Esophagus squamous epithelium (tissue), 5 donors: ENCODE results near the gene DNAL1. TPM values are rescaled to one million over a fixed set of nuclear protein-coding genes. Genes with fewer than 3 reads are reported as not detected.
"Not testable (repeated sequence)": the region's sequence is repeated elsewhere in the genome, so short reads cannot be mapped to it uniquely, and the experiment has no call there.

Experiments used
- DNase-seq: peaks from one replicate; lab custom pipeline; 2025; lab: John Stamatoyannopoulos, UW
- H3K27ac ChIP-seq, 4 donors: fragments of 200-600 bp; sonication (generic); one replicate each; pipeline ENCODE4 v1.5.1; 2016 to 2019; ENCODE audit warnings: mild to moderate bottlenecking in 1 of 4
- H3K27me3 ChIP-seq, 4 donors: fragments of 200-600 bp; sonication (generic); 1 replicate in 3 of 4; 2 replicates in 1 of 4; pipeline versions ENCODE4 v1.5.1 to v1.6.0; 2017 to 2021; ENCODE audit warnings: antibody characterized with exemption in 1 of 4
- H3K36me3 ChIP-seq, 3 donors: fragments of 200-600 bp; sonication (generic); one replicate each; pipeline ENCODE4 v1.5.1; 2016 to 2019
- H3K4me1 ChIP-seq, 3 donors: fragments of 200-600 bp; sonication (generic); one replicate each; pipeline ENCODE4 v1.5.1; 2017 to 2019
- H3K4me3 ChIP-seq, 4 donors: fragments of 200-600 bp; sonication (generic); 1 replicate in 3 of 4; 2 replicates in 1 of 4; pipeline ENCODE4 v1.5.1; 2016 to 2019; ENCODE audit warnings: mild to moderate bottlenecking in 2 of 4, moderate library complexity in 1 of 4
- H3K9me3 ChIP-seq, 3 donors: fragments of 200-600 bp; sonication (generic); one replicate each; pipeline ENCODE4 v1.5.1; 2016 to 2019
- CTCF ChIP-seq, 6 experiments: fragments of 450-650 bp in 4 of 6; fragments of 200-600 bp in 2 of 6; sonication (generic) in 2 of 6; IDR thresholded peaks; one replicate each; pipeline ENCODE4 v1.5.1; 2016 to 2019; ENCODE audit warnings: antibody characterized with exemption in 6 of 6, mild to moderate bottlenecking in 4 of 6, moderate library complexity in 4 of 6
- POLR2A ChIP-seq, 4 donors: fragments of 450-650 bp; IDR thresholded peaks; one replicate each; pipeline ENCODE4 v1.6.1; 2017; ENCODE audit warnings: antibody characterized with exemption in 4 of 4, mild to moderate bottlenecking in 4 of 4, moderate library complexity in 3 of 4
- WGBS, 2 donors: methylation state at CpG; one replicate each; pipeline ENCODE4 v1.1.5; 2018; 5-methylcytosine and 5-hydroxymethylcytosine counted together
- intact Hi-C: fragments of 100-400 bp; cut with DNase I; formaldehyde crosslinking; loops from one replicate; pipeline ENCODE4 v1.15.0; 2022
- total RNA-seq, 4 donors: library from RNA; depleted of rRNA; stranded (reverse); fragments of >200 nt; gene quantifications; one replicate each; pipeline ENCODE4 v1.1.0, GENCODE V29; 2016
- donor health status: DM: yes; HTN: yes; CAD: no.

DNAL1 gene
- total RNA-seq, 4 donors from 2014 or later = 1.8 to 6.4 (median 4.1) TPM

- Histone ChIP-seq H3K27ac (no peak overlapping the region), H3K4me1 (peaks cover 4 to 18% (median 10%) of the 10 kb centered on the region in 3 donors), H3K27me3 (no peaks in the 10 kb centered on the region), H3K9me3 (no peaks in the 10 kb centered on the region), H3K36me3 (no peaks in the 10 kb centered on the region), H3K4me3 (no peak overlapping the region)
- intact Hi-C loops = no loop called here
- 79 to 85% methylated on average over 5 of the region's 5 CpGs for WGBS, 2 donors
- DNase-seq = no peak
- TF ChIP-seq POLR2A (IDR thresholded peaks at IDR 0.05) (no peak), CTCF (IDR thresholded peaks at IDR 0.05) (no peak)
Measured at GRCh38 chr14:73640796-73641365, 3.9 kb upstream of the DNAL1 start.

- 5 to 7% methylated on average over 7 of the region's 7 CpGs for WGBS, 2 donors
- H3K4me1 ChIP-seq = peaks cover 4 to 23% (median 10%) of the 10 kb centered on the region in 3 donors
- peak overlapping the region; percentile 57 to 87 (median 65) for H3K4me3 ChIP-seq
- H3K27me3 ChIP-seq = no peaks in the 10 kb centered on the region
- TF ChIP-seq CTCF (IDR thresholded peaks at IDR 0.05) = no peak
- TF ChIP-seq POLR2A (IDR thresholded peaks at IDR 0.05) = no peak
- intact Hi-C loops = no loop called here
- peak overlapping the region; percentile 66 to 91 (median 87) for H3K27ac ChIP-seq
- no peaks in the 10 kb centered on the region for H3K36me3 ChIP-seq
- DNase-seq = no peak
- no peaks in the 10 kb centered on the region for H3K9me3 ChIP-seq
Measured at GRCh38 chr14:73645248-73645610, 443 bp downstream of the DNAL1 start.

- intact Hi-C loops = no loop called here
- no peak for TF ChIP-seq CTCF (IDR thresholded peaks at IDR 0.05)
- TF ChIP-seq POLR2A (IDR thresholded peaks at IDR 0.05) = no peak
- DNase-seq = no peak
- Histone ChIP-seq H3K4me1 (peaks cover 0 to 4% (median 0%) of the 10 kb centered on the region in 3 donors), H3K4me3 (no peak overlapping the region), H3K36me3 (peaks cover 0 to 18% (median 0%) of the 10 kb centered on the region in 3 donors), H3K27me3 (no peaks in the 10 kb centered on the region), H3K27ac (no peak overlapping the region), H3K9me3 (no peaks in the 10 kb centered on the region)
Measured at GRCh38 chr14:73651005-73651404, 6.2 kb downstream of the DNAL1 start.

GRCh38 chr14:73655851-73656250 lies 11.1 kb downstream of the DNAL1 start:
- peaks cover 0 to 26% (median 0%) of the 10 kb centered on the region in 3 donors for H3K36me3 ChIP-seq
- intact Hi-C loops = no loop called here
- no peak overlapping the region for H3K4me3 ChIP-seq
- no peak for DNase-seq
- H3K27me3 ChIP-seq = no peaks in the 10 kb centered on the region
- no peaks in the 10 kb centered on the region for H3K9me3 ChIP-seq
- no peak overlapping the region for H3K27ac ChIP-seq
- WGBS, 2 donors = 83 to 97% methylated on average over 1 of the region's 1 CpG
- H3K4me1 ChIP-seq = no peaks in the 10 kb centered on the region
- no peak for TF ChIP-seq CTCF (IDR thresholded peaks at IDR 0.05)
- TF ChIP-seq POLR2A (IDR thresholded peaks at IDR 0.05) = no peak

GRCh38 chr14:73659202-73659601 lies 14.4 kb downstream of the DNAL1 start:
- H3K36me3 ChIP-seq = peaks cover 0 to 13% (median 0%) of the 10 kb centered on the region in 3 donors
- WGBS, 2 donors = 91 to 93% methylated on average over 11 of the region's 11 CpGs
- H3K27ac ChIP-seq, H3K27me3 ChIP-seq, DNase-seq, H3K4me3 ChIP-seq, H3K4me1 ChIP-seq, H3K9me3 ChIP-seq, intact Hi-C loops: not testable (repeated sequence)

- WGBS, 2 donors = 67 to 74% methylated on average over 2 of the region's 2 CpGs
- Histone ChIP-seq H3K4me1 (no peaks in the 10 kb centered on the region), H3K4me3 (no peak overlapping the region), H3K9me3 (no peaks in the 10 kb centered on the region), H3K36me3 (peaks cover 0 to 8% (median 0%) of the 10 kb centered on the region in 3 donors), H3K27me3 (no peaks in the 10 kb centered on the region), H3K27ac (no peak overlapping the region)
- intact Hi-C loops = no loop called here
- TF ChIP-seq POLR2A (IDR thresholded peaks at IDR 0.05) = no peak
- no peak for TF ChIP-seq CTCF (IDR thresholded peaks at IDR 0.05)
- no peak for DNase-seq
Measured at GRCh38 chr14:73660511-73660910, 15.7 kb downstream of the DNAL1 start.
